MM.1S (cell line): Measurements from ENCODE around the gene ISYNA1.

ENCODE experiments used
- DNase-seq: peaks from one replicate; pipeline ENCODE4 v3.0.0-alpha.2; 2015
- H2AFZ ChIP-seq: fragments of 300-600 bp; sonication (generic); 2 replicates; pipeline ENCODE4 v1.6.0; 2016; ENCODE audit warnings: antibody characterized with exemption, low read length
- H3F3A ChIP-seq: fragments of 300-600 bp; sonication (generic); 2 replicates; pipeline ENCODE4 v1.6.1; 2016; ENCODE audit warnings: mild to moderate bottlenecking, antibody characterized with exemption, low read length, moderate library complexity, mixed read lengths; ENCODE audit not compliant: insufficient read depth
- H3K27ac ChIP-seq: fragments of 300-600 bp; sonication (generic); 2 replicates; pipeline ENCODE4 v1.5.1; 2016; ENCODE audit warnings: mild to moderate bottlenecking, low read length
- H3K27me3 ChIP-seq: fragments of 300-600 bp; sonication (generic); replicated peaks from 2 replicates; pipeline ENCODE4 v1.6.0; 2016; ENCODE audit warnings: low read length; ENCODE audit not compliant: insufficient read depth
- H3K36me3 ChIP-seq: fragments of 300-600 bp; sonication (generic); replicated peaks from 2 replicates; pipeline ENCODE4 v1.6.1; 2016; ENCODE audit warnings: mild to moderate bottlenecking, low read length, mixed read lengths; ENCODE audit not compliant: insufficient read depth
- H3K4me1 ChIP-seq: fragments of 300-600 bp; sonication (generic); 2 replicates; pipeline ENCODE4 v1.6.1; 2016; ENCODE audit warnings: low read length, mixed read lengths
- H3K4me2 ChIP-seq: fragments of 300-600 bp; sonication (generic); 2 replicates; pipeline ENCODE4 v1.6.0; 2016; ENCODE audit warnings: low read depth, low read length
- H3K4me3 ChIP-seq: fragments of 300-600 bp; sonication (generic); 2 replicates; pipeline ENCODE4 v1.5.1; 2016; ENCODE audit warnings: low read length, mixed read lengths
- H3K79me2 ChIP-seq: fragments of 300-600 bp; sonication (generic); 2 replicates; pipeline ENCODE4 v1.6.1; 2016; ENCODE audit warnings: mixed run types, low read length, mixed read lengths
- H3K9ac ChIP-seq: fragments of 300-600 bp; sonication (generic); 2 replicates; pipeline ENCODE4 v1.6.1; 2016; ENCODE audit warnings: low read length, mixed read lengths
- H3K9me2 ChIP-seq: fragments of 300-600 bp; sonication (generic); replicated peaks from 2 replicates; pipeline ENCODE4 v1.6.1; 2016; ENCODE audit warnings: mild to moderate bottlenecking, low read length, mixed read lengths; ENCODE audit not compliant: insufficient read depth
- H3K9me3 ChIP-seq: fragments of 300-600 bp; sonication (generic); replicated peaks from 2 replicates; pipeline ENCODE4 v1.6.1; 2016; ENCODE audit warnings: mild to moderate bottlenecking, low read length, mixed read lengths; ENCODE audit not compliant: insufficient read depth
- H4K20me1 ChIP-seq: fragments of 300-600 bp; sonication (generic); 2 replicates; pipeline ENCODE4 v1.6.1; 2016; ENCODE audit warnings: mild to moderate bottlenecking, low read length, moderate library complexity, mixed read lengths; ENCODE audit not compliant: insufficient read depth
- CTCF ChIP-seq: fragments of 300-600 bp; sonication (generic); IDR thresholded peaks from 2 replicates; pipeline ENCODE4 v1.5.1; 2016; ENCODE audit warnings: antibody characterized with exemption, low read length, mixed read lengths
- EZH2 ChIP-seq: fragments of 300-600 bp; sonication (generic); optimal IDR thresholded peaks from 2 replicates; pipeline ENCODE3; 2017; ENCODE audit warnings: low read depth, mild to moderate bottlenecking, antibody characterized with exemption, low read length, mixed read lengths
- EZH2phosphoT487 ChIP-seq: fragments of 300-600 bp; sonication (generic); IDR thresholded peaks from 2 replicates; pipeline ENCODE4 v1.6.1; 2018; ENCODE audit warnings: antibody characterized with exemption, low read length

ISYNA1 gene

DNA sequence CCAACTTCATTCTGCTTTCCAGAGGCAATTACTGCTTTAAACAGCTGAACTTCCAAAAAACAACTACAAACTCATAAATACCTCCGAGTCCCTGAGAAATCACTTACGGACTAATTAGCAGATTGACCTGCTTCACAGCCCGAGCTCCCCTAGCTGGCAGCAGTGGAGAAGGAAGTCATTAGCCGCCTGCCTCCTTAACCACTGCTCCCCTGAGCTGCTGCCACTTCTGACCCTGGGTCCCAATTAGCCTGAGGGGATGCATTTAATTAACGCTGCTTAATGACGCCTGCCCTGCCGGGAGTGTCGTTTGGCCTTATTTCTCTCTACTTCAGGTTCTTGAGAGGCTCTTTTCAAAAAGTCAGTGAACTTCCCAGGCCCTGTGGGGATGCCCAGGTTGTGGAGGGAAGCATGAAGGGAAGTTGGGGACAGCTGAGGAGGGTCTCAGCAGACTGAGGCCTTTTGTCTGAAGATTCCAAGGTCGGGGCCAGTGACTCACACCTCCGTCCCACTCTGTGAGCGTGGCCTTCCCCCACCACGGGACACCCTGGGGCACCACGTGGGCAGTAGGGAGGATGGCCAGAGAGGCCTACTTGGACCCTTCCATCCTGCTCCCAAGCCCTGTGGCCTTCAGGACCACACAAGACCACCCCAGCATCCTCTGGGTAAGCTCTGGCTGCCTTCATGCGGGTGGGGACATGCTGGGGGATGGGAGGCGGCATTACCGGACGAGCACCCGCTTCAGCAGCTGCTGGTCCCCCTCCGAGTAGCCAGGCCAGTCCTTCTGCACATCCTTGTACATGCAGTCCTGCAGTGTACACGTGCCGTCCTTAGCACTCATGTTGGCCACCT lies 19.8 kb upstream of the ISYNA1 start:
- no peak for DNase-seq
- Histone ChIP-seq H3K4me1 (no peaks in the 10 kb centered on the region), H3K9me3 (no peaks in the 10 kb centered on the region), H3K4me2 (no peak overlapping the region), H3K27me3 (no peaks in the 10 kb centered on the region), H3K79me2 (peaks cover 30% of the 10 kb centered on the region), H3F3A (no peaks in the 10 kb centered on the region), H3K36me3 (0 out of 2 replicates have a peak, but pooled peaks cover 13% of the 10 kb centered on the region), H3K9me2 (no peaks in the 10 kb centered on the region), H4K20me1 (no peaks in the 10 kb centered on the region; the same call in 1 of the 2 replicates), H2AFZ (no peak overlapping the region), H3K9ac (no peak overlapping the region), H3K4me3 (no peak overlapping the region), H3K27ac (no peak overlapping the region)
- TF ChIP-seq EZH2phosphoT487, result no peak
- no peak for TF ChIP-seq CTCF
- TF ChIP-seq EZH2, result no peak

DNA sequence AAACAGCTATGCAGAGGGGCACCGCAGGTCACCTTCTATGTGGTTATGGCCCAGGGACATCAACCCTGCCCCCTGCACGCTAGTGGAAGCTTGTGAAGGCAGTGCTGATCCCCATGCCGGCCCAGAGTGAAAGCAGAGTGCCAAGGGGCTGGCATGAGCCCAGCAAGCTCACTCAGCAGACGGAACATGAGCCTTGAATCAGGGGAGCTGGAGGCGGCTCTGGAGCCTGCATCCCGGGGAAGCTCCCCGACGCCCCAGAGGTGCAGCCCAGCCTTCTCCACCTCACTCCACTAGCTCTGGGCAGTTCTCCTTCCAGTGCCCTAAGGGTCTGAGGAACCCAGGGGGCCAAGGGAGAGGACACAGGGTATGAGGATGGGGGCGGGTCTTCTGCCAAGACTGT lies 19.0 kb upstream of the ISYNA1 start:
- no peaks in the 10 kb centered on the region for H3K27me3 ChIP-seq
- 0 out of 2 replicates have a peak, but pooled peaks cover 13% of the 10 kb centered on the region for H3K36me3 ChIP-seq
- H3K4me2 ChIP-seq, result no peak overlapping the region
- no peak for TF ChIP-seq CTCF
- TF ChIP-seq EZH2, result no peak
- TF ChIP-seq EZH2phosphoT487, result no peak
- H3K9me3 ChIP-seq, result no peaks in the 10 kb centered on the region
- no peak overlapping the region for H2AFZ ChIP-seq
- no peaks in the 10 kb centered on the region for H4K20me1 ChIP-seq
- DNase-seq, result no peak
- no peaks in the 10 kb centered on the region for H3K4me1 ChIP-seq
- H3K27ac ChIP-seq, result no peak overlapping the region
- no peaks in the 10 kb centered on the region for H3K9me2 ChIP-seq
- no peak overlapping the region for H3K9ac ChIP-seq
- no peak overlapping the region for H3K4me3 ChIP-seq
- H3K79me2 ChIP-seq, result peaks cover 29% of the 10 kb centered on the region
- H3F3A ChIP-seq, result no peaks in the 10 kb centered on the region

GRCh38 chr19:18456279-18456678 lies 18.3 kb upstream of the ISYNA1 start:
- Histone ChIP-seq H2AFZ (no peak overlapping the region), H3K36me3 (0 out of 2 replicates have a peak, but pooled peaks cover 9% of the 10 kb centered on the region), H3K9me2 (no peaks in the 10 kb centered on the region), H3K27me3 (no peaks in the 10 kb centered on the region), H3K27ac (no peak overlapping the region), H3F3A (no peaks in the 10 kb centered on the region), H4K20me1 (peaks cover 1% of the 10 kb centered on the region; the same call in 1 of the 2 replicates), H3K9me3 (no peaks in the 10 kb centered on the region), H3K79me2 (peaks cover 24% of the 10 kb centered on the region), H3K4me1 (no peaks in the 10 kb centered on the region), H3K4me2 (no peak overlapping the region), H3K4me3 (no peak overlapping the region), H3K9ac (no peak overlapping the region)
- no peak for DNase-seq
- TF ChIP-seq EZH2phosphoT487 (no peak), CTCF (no peak), EZH2 (no peak)
